GOT3 (cell line): Measurements from ENCODE around the gene TSPAN7.

ENCODE experiments used
- DNase-seq: peaks from one replicate; lab custom pipeline; 2025; ENCODE audit warnings: mixed read lengths; lab: John Stamatoyannopoulos, UW

The TSPAN7 gene

GRCh38 chrX:38649221-38649620 lies 87.9 kb downstream of the TSPAN7 start:
- no peak for DNase-seq

GRCh38 chrX:38649674-38650647 lies 88.6 kb downstream of the TSPAN7 start:
- no peak for DNase-seq

- DNase-seq: no peak
Measured at GRCh38 chrX:38651625-38652601, 90.6 kb downstream of the TSPAN7 start.

GRCh38 chrX:38652934-38653442 lies 91.6 kb downstream of the TSPAN7 start:
- no peak for DNase-seq

GRCh38 chrX:38654302-38654701 lies 93.0 kb downstream of the TSPAN7 start:
- DNase-seq: no peak

GRCh38 chrX:38656350-38656915 lies 95.1 kb downstream of the TSPAN7 start:
- DNase-seq: no peak

- DNase-seq: no peak
Measured at GRCh38 chrX:38657562-38657961, 96.2 kb downstream of the TSPAN7 start.

GRCh38 chrX:38660395-38661102 lies 99.2 kb downstream of the TSPAN7 start:
- DNase-seq: no peak

- no peak for DNase-seq
Measured at GRCh38 chrX:38661103-38661441, 99.7 kb downstream of the TSPAN7 start.

- no peak for DNase-seq
Measured at GRCh38 chrX:38661561-38661960, 100.2 kb downstream of the TSPAN7 start.

GRCh38 chrX:38662640-38663039 lies 101.3 kb downstream of the TSPAN7 start:
- DNase-seq: no peak

GRCh38 chrX:38664285-38664684 lies 102.9 kb downstream of the TSPAN7 start:
- no peak for DNase-seq

- DNase-seq: no peak
Measured at GRCh38 chrX:38666909-38667308, 105.6 kb downstream of the TSPAN7 start.

- DNase-seq: no peak
Measured at GRCh38 chrX:38668771-38669170, 107.4 kb downstream of the TSPAN7 start.

GRCh38 chrX:38669428-38669827 lies 108.1 kb downstream of the TSPAN7 start:
- no peak for DNase-seq

- DNase-seq: no peak
Measured at GRCh38 chrX:38672646-38673045, 111.3 kb downstream of the TSPAN7 start.

GRCh38 chrX:38675856-38676255 lies 114.5 kb downstream of the TSPAN7 start:
- DNase-seq: no peak

- no peak for DNase-seq
Measured at GRCh38 chrX:38678183-38678582, 116.8 kb downstream of the TSPAN7 start.

GRCh38 chrX:38678821-38679220 lies 117.5 kb downstream of the TSPAN7 start:
- no peak for DNase-seq

- no peak for DNase-seq
Measured at GRCh38 chrX:38679695-38680094, 118.4 kb downstream of the TSPAN7 start.

- no peak for DNase-seq
Measured at GRCh38 chrX:38682095-38682494, 120.8 kb downstream of the TSPAN7 start.
